Endodermal cell (in vitro differentiated cells): ENCODE results near the gene NAXD. TPM values are rescaled to one million over a fixed set of nuclear protein-coding genes. Genes with fewer than 3 reads are reported as not detected.
A peak's percentile ranks its signal among the peaks of the same experiment; 100 is the strongest.

Experiments
- DNase-seq: peaks from one replicate; pipeline ENCODE4 v3.0.0-alpha.2; 2017
- H3K27ac ChIP-seq: 2 replicates; pipeline ENCODE4 v1.5.1; 2013; ENCODE audit warnings: mild to moderate bottlenecking, low read depth, low read length, moderate library complexity
- H3K27me3 ChIP-seq: 2 replicates; pipeline ENCODE4 v1.6.1; 2013; ENCODE audit warnings: mild to moderate bottlenecking, low read length, moderate library complexity; ENCODE audit not compliant: insufficient read depth, control insufficient read depth, poor library complexity, severe bottlenecking
- H3K36me3 ChIP-seq: 2 replicates; pipeline ENCODE4 v1.7.0; 2013; ENCODE audit warnings: mild to moderate bottlenecking, low read length, moderate library complexity; ENCODE audit not compliant: control insufficient read depth, insufficient read depth
- H3K4me1 ChIP-seq: one replicate; pipeline ENCODE4 v1.7.0; 2013; ENCODE audit warnings: low read length; ENCODE audit not compliant: control insufficient read depth, insufficient read depth
- H3K4me3 ChIP-seq: 2 replicates; pipeline ENCODE4 v1.5.1; 2013; ENCODE audit warnings: mild to moderate bottlenecking, low read length, moderate library complexity
- H3K9ac ChIP-seq: 2 replicates; pipeline ENCODE4 v1.6.1; 2013; ENCODE audit warnings: mild to moderate bottlenecking, low read length, moderate library complexity; ENCODE audit not compliant: poor library complexity, severe bottlenecking; ENCODE audit errors: extremely low read depth
- H3K9me3 ChIP-seq: 2 replicates; pipeline ENCODE4 v1.6.1; 2013; ENCODE audit warnings: mild to moderate bottlenecking, low read length, moderate library complexity; ENCODE audit not compliant: control insufficient read depth
- H3K27ac Mint-ChIP-seq: 2 replicates; pipeline ENCODE4 v1.8.0; 2020; ENCODE audit warnings: mixed read lengths
- H3K27me3 Mint-ChIP-seq: 2 replicates; pipeline ENCODE4 v1.8.0; 2021; ENCODE audit warnings: mild to moderate bottlenecking, mixed read lengths; ENCODE audit not compliant: insufficient read depth
- H3K36me3 Mint-ChIP-seq: 2 replicates; pipeline ENCODE4 v1.8.0; 2020; ENCODE audit warnings: low read depth, mixed read lengths
- H3K4me1 Mint-ChIP-seq: 2 replicates; pipeline ENCODE4 v1.8.0; 2020; ENCODE audit warnings: mixed read lengths
- H3K4me3 Mint-ChIP-seq: 2 replicates; pipeline ENCODE4 v1.8.0; 2020; ENCODE audit warnings: mild to moderate bottlenecking, moderate library complexity, mixed read lengths
- H3K9me3 Mint-ChIP-seq: 2 replicates; pipeline ENCODE4 v1.8.0; 2020; ENCODE audit warnings: mild to moderate bottlenecking, mixed read lengths
- whole genome bisulfite sequencing, 2 experiments: methylation state at CpG; one replicate each; pipeline versions ENCODE4 v1.1.5 to v1.1.7; 2013; ENCODE audit warnings: missing lambda C conversion rate in 2 of 2, mixed read lengths in 1 of 2; ENCODE audit not compliant: insufficient coverage in 1 of 2, insufficient read length in 1 of 2; 5-methylcytosine and 5-hydroxymethylcytosine counted together
- total RNA-seq, 2 donors: library from RNA; stranded (reverse); fragmentation: NEBNext Ultra II Directional in 1 of 2; extraction: Animal tissue kit (Norgen Biotek cat#: 25700) in 1 of 2; gene quantifications; 2 replicates in 1 of 2; 3 replicates in 1 of 2; pipeline ENCODE4 v1.2.1, GENCODE V29; 2021
- TF ChIP-seq, protein P1 (sequence below): fragments of 200-600 bp; sonication (generic); conservative IDR thresholded peaks from 2 replicates; pipeline ENCODE4 v1.5.0; 2021; ENCODE audit warnings: antibody characterized with exemption, mild to moderate bottlenecking

Gene NAXD
- total RNA-seq, 2 donors from 2014 or later = 31.3 to 33.4 TPM

DNA sequence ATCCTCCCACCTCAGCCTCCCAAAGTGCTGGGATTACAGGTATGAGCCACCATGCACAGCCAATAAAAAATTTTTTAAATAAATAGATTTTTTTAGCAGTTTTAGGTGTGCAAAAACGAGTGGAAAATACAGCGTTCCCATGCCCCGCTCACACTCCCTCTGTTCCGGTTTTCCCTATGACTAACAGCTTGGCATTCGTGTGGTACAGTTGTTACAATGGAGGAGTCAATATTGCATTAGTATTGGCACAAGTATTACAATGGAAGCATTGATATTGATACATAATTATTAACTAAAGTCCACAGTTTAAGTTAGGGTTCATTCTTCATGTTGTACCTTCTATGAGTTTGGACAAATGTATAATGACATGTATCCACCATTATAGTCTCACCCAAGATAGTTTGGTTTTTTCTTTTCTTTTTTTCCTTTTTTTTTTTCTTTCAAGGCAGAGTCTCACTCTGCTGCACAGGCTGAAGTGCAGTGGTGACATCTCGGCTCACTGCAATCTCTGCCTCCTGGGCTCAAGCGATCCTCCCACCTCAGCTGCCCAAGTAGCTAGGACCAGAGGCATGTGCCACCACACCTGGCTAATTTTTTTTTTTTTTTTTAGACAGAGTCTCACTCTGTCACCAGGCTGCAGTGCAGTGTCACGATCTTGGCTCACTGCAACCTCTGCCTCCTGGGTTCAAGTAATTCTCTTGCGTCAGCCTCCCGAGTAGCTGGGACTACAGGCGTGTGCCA is 38.4 kb upstream of the NAXD start:
- 91 to 94% methylated on average over 10 to 11 of the region's 11 CpGs for WGBS, 2 experiments
- H3K27me3 Mint-ChIP-seq = no peaks in the 10 kb centered on the region
- no peaks in the 10 kb centered on the region for H3K36me3 Mint-ChIP-seq
- Histone ChIP-seq H3K36me3 (no peaks in the 10 kb centered on the region), H3K9ac (no peak overlapping the region), H3K27me3 (no peaks in the 10 kb centered on the region), H3K4me1 (peaks cover 10% of the 10 kb centered on the region), H3K9me3 (no peaks in the 10 kb centered on the region), H3K4me3 (no peak overlapping the region), H3K27ac (no peak overlapping the region)
- peak; percentile 12 for DNase-seq
- H3K9me3 Mint-ChIP-seq = no peaks in the 10 kb centered on the region
- no peak overlapping the region for H3K4me3 Mint-ChIP-seq
- H3K4me1 Mint-ChIP-seq = peaks cover 20% of the 10 kb centered on the region
- no peak overlapping the region for H3K27ac Mint-ChIP-seq
- TF ChIP-seq, protein P1, sequence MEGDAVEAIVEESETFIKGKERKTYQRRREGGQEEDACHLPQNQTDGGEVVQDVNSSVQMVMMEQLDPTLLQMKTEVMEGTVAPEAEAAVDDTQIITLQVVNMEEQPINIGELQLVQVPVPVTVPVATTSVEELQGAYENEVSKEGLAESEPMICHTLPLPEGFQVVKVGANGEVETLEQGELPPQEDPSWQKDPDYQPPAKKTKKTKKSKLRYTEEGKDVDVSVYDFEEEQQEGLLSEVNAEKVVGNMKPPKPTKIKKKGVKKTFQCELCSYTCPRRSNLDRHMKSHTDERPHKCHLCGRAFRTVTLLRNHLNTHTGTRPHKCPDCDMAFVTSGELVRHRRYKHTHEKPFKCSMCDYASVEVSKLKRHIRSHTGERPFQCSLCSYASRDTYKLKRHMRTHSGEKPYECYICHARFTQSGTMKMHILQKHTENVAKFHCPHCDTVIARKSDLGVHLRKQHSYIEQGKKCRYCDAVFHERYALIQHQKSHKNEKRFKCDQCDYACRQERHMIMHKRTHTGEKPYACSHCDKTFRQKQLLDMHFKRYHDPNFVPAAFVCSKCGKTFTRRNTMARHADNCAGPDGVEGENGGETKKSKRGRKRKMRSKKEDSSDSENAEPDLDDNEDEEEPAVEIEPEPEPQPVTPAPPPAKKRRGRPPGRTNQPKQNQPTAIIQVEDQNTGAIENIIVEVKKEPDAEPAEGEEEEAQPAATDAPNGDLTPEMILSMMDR = no peak

DNA sequence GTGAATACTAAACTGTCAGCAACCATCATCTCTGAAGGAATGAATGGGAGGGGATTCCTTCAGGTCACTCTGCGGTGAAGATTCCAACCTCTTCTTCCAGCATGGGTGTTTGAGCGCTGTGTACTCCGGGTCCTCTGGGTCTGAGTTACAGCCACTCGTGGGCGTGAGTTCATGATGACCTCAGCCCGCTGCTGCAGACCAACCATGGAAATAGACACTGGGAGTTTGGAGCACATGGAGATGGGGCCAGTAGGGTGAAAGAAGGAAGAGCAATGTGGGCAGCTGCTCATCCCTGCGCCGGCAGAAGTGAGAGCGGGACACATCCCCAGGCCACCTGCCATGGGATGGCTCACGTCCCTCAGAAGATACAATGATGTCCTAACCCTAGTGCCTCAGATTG is 37.0 kb upstream of the NAXD start:
- Mint-ChIP-seq H3K36me3 (no peaks in the 10 kb centered on the region), H3K4me1 (peaks cover 20% of the 10 kb centered on the region), H3K27ac (no peak overlapping the region), H3K27me3 (no peaks in the 10 kb centered on the region), H3K9me3 (no peaks in the 10 kb centered on the region), H3K4me3 (no peak overlapping the region)
- H3K4me1 ChIP-seq = peaks cover 10% of the 10 kb centered on the region
- WGBS, 2 experiments = 78 to 84% methylated on average over 8 to 10 of the region's 10 CpGs
- no peak overlapping the region for H3K27ac ChIP-seq
- no peak overlapping the region for H3K9ac ChIP-seq
- H3K9me3 ChIP-seq = no peaks in the 10 kb centered on the region
- peak; percentile 39 for DNase-seq
- H3K36me3 ChIP-seq = no peaks in the 10 kb centered on the region
- H3K4me3 ChIP-seq = no peak overlapping the region
- no peaks in the 10 kb centered on the region for H3K27me3 ChIP-seq
- TF ChIP-seq, protein P1 = no peak

DNA sequence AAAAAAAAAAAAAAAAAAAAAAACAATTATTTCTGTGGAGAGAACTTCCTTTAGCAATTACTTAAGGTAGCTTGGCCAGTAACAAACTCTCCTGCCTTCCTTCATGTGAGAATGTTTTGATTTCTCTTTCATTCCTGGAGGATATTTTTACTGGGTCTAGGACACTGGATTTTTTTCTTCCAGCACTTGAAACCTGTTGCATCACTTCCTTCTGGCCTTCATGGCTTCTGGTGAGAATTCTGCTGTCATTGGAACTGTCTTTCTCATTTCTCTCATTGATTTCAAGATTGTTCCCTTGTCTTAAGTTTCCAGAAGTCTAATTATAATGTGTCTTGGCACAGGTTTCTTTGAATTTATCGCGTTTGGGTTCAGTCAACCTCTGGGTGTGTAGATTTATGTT is 34.5 kb upstream of the NAXD start:
- WGBS, 2 experiments = 88% methylated on average over 2 of the region's 2 CpGs; no CpG with 5 or more reads in 1 of the 2 experiments
- Histone ChIP-seq H3K27ac (no peak overlapping the region), H3K4me1 (peaks cover under 1% of the 10 kb centered on the region), H3K27me3 (no peaks in the 10 kb centered on the region), H3K36me3 (no peaks in the 10 kb centered on the region), H3K4me3 (no peak overlapping the region), H3K9ac (no peak overlapping the region), H3K9me3 (no peaks in the 10 kb centered on the region)
- H3K27ac Mint-ChIP-seq = no peak overlapping the region
- H3K27me3 Mint-ChIP-seq = no peaks in the 10 kb centered on the region
- DNase-seq = peak; percentile 3
- no peaks in the 10 kb centered on the region for H3K9me3 Mint-ChIP-seq
- TF ChIP-seq, protein P1 = no peak
- peaks cover 4% of the 10 kb centered on the region for H3K4me1 Mint-ChIP-seq
- no peaks in the 10 kb centered on the region for H3K36me3 Mint-ChIP-seq
- no peak overlapping the region for H3K4me3 Mint-ChIP-seq
